HG02610 (cell line): Measurements from ENCODE around the gene SS18.
A peak's percentile ranks its signal among the peaks of the same experiment; 100 is the strongest.
"Not testable (repeated sequence)": the region's sequence is repeated elsewhere in the genome, so short reads cannot be mapped to it uniquely, and the experiment has no call there.

ENCODE experiments used
- ATAC-seq: cut with Tn5 transposase; IDR thresholded peaks from one replicate; pipeline ENCODE4 v1.9.1; 2021; ENCODE audit warnings: mild to moderate bottlenecking, moderate library complexity; ENCODE audit not compliant: unreplicated experiment

SS18 gene

GRCh38 chr18:26090130-26091046, at the start of gene SS18:
Gene SS18 (minus strand): TSS chr18:26090613. CDS start chr18:26090569, 44 bp downstream.
- peak; percentile 75 for ATAC-seq

GRCh38 chr18:26135548-26135947, 45.1 kb upstream of the SS18 start:
- ATAC-seq: no peak

- ATAC-seq: peak; percentile 20
These were observed 43.7 kb upstream of the SS18 start for GRCh38 chr18:26134107-26134506.

GRCh38 chr18:26133652-26134051, 43.2 kb upstream of the SS18 start, which contains the start of gene PSMA8:
Gene PSMA8 (plus strand): TSS chr18:26133869. CDS start chr18:26133966, 97 bp downstream.
- peak; percentile 84 for ATAC-seq

- ATAC-seq: not testable (repeated sequence)
These were observed 37.8 kb upstream of the SS18 start for GRCh38 chr18:26128192-26128591.

GRCh38 chr18:26127786-26128185, 37.4 kb upstream of the SS18 start:
- no peak for ATAC-seq

GRCh38 chr18:26121994-26122393, 31.6 kb upstream of the SS18 start:
- not testable (repeated sequence) for ATAC-seq

- no peak for ATAC-seq
These were observed 31.1 kb upstream of the SS18 start for GRCh38 chr18:26121476-26121875.

GRCh38 chr18:26119246-26119645, 28.8 kb upstream of the SS18 start:
- ATAC-seq: no peak

GRCh38 chr18:26104035-26104434, 13.6 kb upstream of the SS18 start:
- ATAC-seq: no peak

GRCh38 chr18:26103579-26103978, 13.2 kb upstream of the SS18 start:
- no peak for ATAC-seq

GRCh38 chr18:26097563-26097962, 7.2 kb upstream of the SS18 start:
- ATAC-seq: no peak

- ATAC-seq: no peak
These were observed 6.4 kb upstream of the SS18 start for GRCh38 chr18:26096852-26097251.

- peak; percentile 37 for ATAC-seq
These were observed 726 bp upstream of the SS18 start for GRCh38 chr18:26091047-26091630.

- no peak for ATAC-seq
These were observed 902 bp downstream of the SS18 start for GRCh38 chr18:26089293-26090129.

- ATAC-seq: no peak
These were observed 1.9 kb downstream of the SS18 start for GRCh38 chr18:26088487-26088886.

GRCh38 chr18:26086959-26087358, 3.5 kb downstream of the SS18 start:
- ATAC-seq: no peak

GRCh38 chr18:26085056-26085455, 5.4 kb downstream of the SS18 start:
- no peak for ATAC-seq

GRCh38 chr18:26083099-26083498, 7.3 kb downstream of the SS18 start:
- ATAC-seq: no peak

- no peak for ATAC-seq
These were observed 7.9 kb downstream of the SS18 start for GRCh38 chr18:26082475-26082874.

GRCh38 chr18:26074246-26074645, 16.2 kb downstream of the SS18 start:
- ATAC-seq: no peak
